HCT116 (cell line): ENCODE data around the gene PSORS1C2. TPM values are rescaled to one million over a fixed set of nuclear protein-coding genes. Genes with fewer than 3 reads are reported as not detected.

ENCODE experiments used
- ATAC-seq: fragments of 200-7000 bp; cut with Tn5 transposase; 2 replicates; pipeline ENCODE4 v1.9.1; 2020; ENCODE audit warnings: mild to moderate bottlenecking, moderate library complexity
- BruUV-seq: library from RNA; stranded (reverse); fragments of 400-500 nt; replicated peaks from 2 replicates; lab custom pipeline; 2021; lab: Mats Ljungman, UMichigan
- CTCF ChIA-PET: fragments of 300-600 bp; sonication (Branson Sonifier 250); formaldehyde crosslinking; loops from one replicate; lab custom pipeline; 2021; ENCODE audit warnings: antibody characterized with exemption; lab: Charles Lee
- POLR2A ChIA-PET: fragments of 300-600, 350-600 bp; sonication (Branson Sonifier 250); formaldehyde crosslinking; loops from one replicate; lab custom pipeline; 2021; ENCODE audit warnings: antibody characterized with exemption; lab: Charles Lee
- RAD21 ChIA-PET, 2 experiments: fragments of 300-600 bp; sonication (Branson Sonifier 250); formaldehyde crosslinking; loops; one replicate each; lab custom pipeline; 2023; ENCODE audit warnings: low total read pairs in 2 of 2; ENCODE audit not compliant: uncharacterized antibody in 2 of 2, unreplicated experiment in 2 of 2, low non-redundant PET in 1 of 2; lab: Charles Lee
- DNase-seq: peaks from one replicate; pipeline ENCODE4 v3.0.0-alpha.2; 2010; ENCODE audit warnings: low read depth, low spot score
- H2AFZ ChIP-seq: fragments of 200-600 bp; shearing (Covaris generic), sonication (generic); 2 replicates; pipeline ENCODE4 v1.6.1; 2017; ENCODE audit warnings: low read depth, mixed run types, mixed read lengths, antibody characterized with exemption, low read length; ENCODE audit not compliant: poor library complexity, severe bottlenecking
- H3K27ac ChIP-seq: 2 replicates; pipeline ENCODE4 v1.5.1; 2012; ENCODE audit warnings: low read depth, low read length
- H3K27me3 ChIP-seq: fragments of 200-600 bp; sonication (generic); 2 replicates; pipeline ENCODE4 v1.6.1; 2016; ENCODE audit warnings: mixed run types, low read length, mixed read lengths; ENCODE audit not compliant: insufficient read depth
- H3K36me3 ChIP-seq, 2 experiments: fragments of 200-500 bp in 1 of 2; fragments of 200-600 bp in 1 of 2; sonication (Bioruptor generic) in 1 of 2; sonication (generic) in 1 of 2; 2 replicates each; pipeline versions ENCODE4 v1.5.1 to v1.6.1; 2014 to 2016; ENCODE audit warnings: low read length in 2 of 2, inconsistent platforms in 1 of 2, mixed read lengths in 1 of 2, mixed run types in 1 of 2; ENCODE audit not compliant: insufficient read depth in 2 of 2, control insufficient read depth in 1 of 2
- H3K4me1 ChIP-seq, 2 experiments: fragments of 200-600 bp in 1 of 2; sonication (generic) in 1 of 2; 2 replicates each; pipeline versions ENCODE4 v1.5.1 to v1.6.1; 2012 to 2017; ENCODE audit warnings: low read length in 2 of 2, inconsistent platforms in 1 of 2, mild to moderate bottlenecking in 1 of 2, mixed read lengths in 1 of 2, mixed run types in 1 of 2, moderate library complexity in 1 of 2; ENCODE audit not compliant: insufficient read depth in 2 of 2, control insufficient read depth in 1 of 2
- H3K4me2 ChIP-seq: fragments of 200-600 bp; sonication (generic); 2 replicates; pipeline ENCODE4 v1.6.1; 2017; ENCODE audit warnings: mixed run types, low read length, mixed read lengths
- H3K4me3 ChIP-seq, 2 experiments: fragments of 200-600 bp in 1 of 2; sonication (generic) in 1 of 2; replicated peaks in 1 of 2; 2 replicates each; pipeline ENCODE4 v1.5.1; 2011 to 2016; ENCODE audit warnings: low read length in 2 of 2, control low read depth in 1 of 2, low read depth in 1 of 2, mild to moderate bottlenecking in 1 of 2, mixed read lengths in 1 of 2, mixed run types in 1 of 2
- H3K79me2 ChIP-seq: fragments of 200-600 bp; sonication (generic); 2 replicates; pipeline ENCODE4 v1.6.1; 2017; ENCODE audit warnings: mild to moderate bottlenecking, mixed run types, low read length, moderate library complexity, mixed read lengths; ENCODE audit not compliant: insufficient read depth
- H3K9ac ChIP-seq: fragments of 200-600 bp; sonication (generic); 2 replicates; pipeline ENCODE4 v1.6.1; 2016; ENCODE audit warnings: low read length, mixed read lengths
- H3K9me2 ChIP-seq: fragments of 200-600 bp; sonication (generic), shearing (Covaris generic); 2 replicates; pipeline ENCODE4 v1.6.1; 2017; ENCODE audit warnings: mixed run types, mild to moderate bottlenecking, moderate library complexity; ENCODE audit not compliant: insufficient read depth
- H3K9me3 ChIP-seq, 2 experiments: fragments of 200-500 bp in 1 of 2; fragments of 200-600 bp in 1 of 2; sonication (Bioruptor generic) in 1 of 2; sonication (generic) in 1 of 2; 2 replicates each; pipeline ENCODE4 v1.6.1; 2014 to 2017; ENCODE audit warnings: low read length in 2 of 2, mixed read lengths in 2 of 2, inconsistent platforms in 1 of 2, low read depth in 1 of 2, mild to moderate bottlenecking in 1 of 2, mixed run types in 1 of 2, moderate library complexity in 1 of 2; ENCODE audit not compliant: control insufficient read depth in 1 of 2, insufficient read depth in 1 of 2
- H4K20me1 ChIP-seq: fragments of 200-600 bp; sonication (generic), shearing (Covaris generic); 2 replicates; pipeline ENCODE4 v1.6.1; 2017; ENCODE audit warnings: mixed run types, mild to moderate bottlenecking, moderate library complexity; ENCODE audit not compliant: insufficient read depth
- ATF3 ChIP-seq: IDR thresholded peaks from 2 replicates; pipeline ENCODE4 v1.6.1; 2012
- CBX3 ChIP-seq: IDR thresholded peaks from 2 replicates; pipeline ENCODE4 v1.6.1; 2012; ENCODE audit warnings: low read depth
- CTCF ChIP-seq, 3 experiments: fragments of 200-600 bp in 1 of 3; sonication (generic) in 1 of 3; IDR thresholded peaks in 2 of 3; conservative IDR thresholded peaks in 1 of 3; 2 replicates each; pipeline ENCODE4 v1.5.1; 2012 to 2017; ENCODE audit warnings: low read depth in 2 of 3, low read length in 2 of 3, antibody characterized with exemption in 1 of 3, borderline replicate concordance in 1 of 3, control low read depth in 1 of 3, mild to moderate bottlenecking in 1 of 3, mixed read lengths in 1 of 3, mixed run types in 1 of 3, moderate library complexity in 1 of 3; ENCODE audit not compliant: insufficient read depth in 1 of 3
- EGR1 ChIP-seq: IDR thresholded peaks from 2 replicates; pipeline ENCODE4 v1.6.1; 2012; ENCODE audit warnings: low read depth
- ELF1 ChIP-seq: IDR thresholded peaks from 2 replicates; pipeline ENCODE4 v1.6.1; 2012; ENCODE audit warnings: low read depth, borderline replicate concordance
- EZH2 ChIP-seq: fragments of 200-600 bp; sonication (generic); IDR thresholded peaks from 2 replicates; pipeline ENCODE4 v1.6.1; 2017; ENCODE audit warnings: antibody characterized with exemption, mixed run types
- FOSL1 ChIP-seq: IDR thresholded peaks from 2 replicates; pipeline ENCODE4 v1.6.1; 2012; ENCODE audit warnings: low read depth
- JUND ChIP-seq: IDR thresholded peaks from 2 replicates; pipeline ENCODE4 v1.6.1; 2012
- MAX ChIP-seq: IDR thresholded peaks from 2 replicates; pipeline ENCODE4 v1.6.1; 2012
- POLR2A ChIP-seq: IDR thresholded peaks from 2 replicates; pipeline ENCODE4 v1.7.0; 2011; ENCODE audit warnings: borderline replicate concordance; ENCODE audit not compliant: insufficient read depth, insufficient read length; ENCODE audit errors: extremely low read depth
- POLR2AphosphoS5 ChIP-seq: IDR thresholded peaks from 2 replicates; pipeline ENCODE4 v1.6.1; 2011; ENCODE audit warnings: mild to moderate bottlenecking, low read depth, low read length, moderate library complexity
- REST ChIP-seq: IDR thresholded peaks from 2 replicates; pipeline ENCODE4 v1.6.1; 2012; ENCODE audit warnings: low read depth
- SIN3A ChIP-seq: IDR thresholded peaks from 2 replicates; pipeline ENCODE4 v1.6.1; 2012; ENCODE audit warnings: low read depth
- SP1 ChIP-seq: IDR thresholded peaks from 2 replicates; pipeline ENCODE4 v1.6.1; 2012; ENCODE audit warnings: low read depth
- SRF ChIP-seq: IDR thresholded peaks from 2 replicates; pipeline ENCODE4 v1.6.1; 2012; ENCODE audit warnings: low read depth
- YY1 ChIP-seq: IDR thresholded peaks from 2 replicates; pipeline ENCODE4 v1.6.1; 2011; ENCODE audit warnings: low read length, low read depth, moderate library complexity, mild to moderate bottlenecking; ENCODE audit not compliant: insufficient replicate concordance; ENCODE audit errors: extremely low read depth
- ZBTB33 ChIP-seq: IDR thresholded peaks from 2 replicates; pipeline ENCODE4 v1.6.1; 2011; ENCODE audit warnings: mild to moderate bottlenecking, low read length, moderate library complexity; ENCODE audit not compliant: insufficient replicate concordance; ENCODE audit errors: extremely low read depth
- ZFX ChIP-seq: fragments of 450-650 bp; IDR thresholded peaks from 2 replicates; pipeline ENCODE4 v1.6.1; 2017
- ZNF274 ChIP-seq: fragments of 200-500 bp; sonication (Bioruptor generic); IDR thresholded peaks from 2 replicates; pipeline ENCODE4 v1.6.1; 2014; ENCODE audit warnings: mild to moderate bottlenecking, low read depth, low read length, inconsistent platforms
- intact Hi-C: fragments of 100-400 bp; cut with micrococcal nuclease; formaldehyde crosslinking; loops from 2 replicates; pipeline ENCODE4 v1.10.0; 2022
- total RNA-seq: library from RNA; stranded (reverse); gene quantifications from one replicate; pipeline ENCODE4 v1.2.1, GENCODE V29; 2021; ENCODE audit not compliant: unreplicated experiment

The PSORS1C2 gene
- total RNA-seq, 1 experiment from 2014 or later: not detected

GRCh38 chr6:31111712-31112111 lies 27.2 kb downstream of the PSORS1C2 start:
- ATAC-seq (no peak), DNase-seq (no peak)
- Histone ChIP-seq H3K27ac (no peak overlapping the region), H3K4me1 (peaks cover 29 to 51% of the 10 kb centered on the region in 2 experiments), H4K20me1 (no peaks in the 10 kb centered on the region), H3K9me3 (no peaks in the 10 kb centered on the region), H2AFZ (no peak overlapping the region), H3K79me2 (peaks cover 8% of the 10 kb centered on the region; the same call in 1 of the 2 replicates), H3K4me2 (no peak overlapping the region), H3K27me3 (no peaks in the 10 kb centered on the region), H3K36me3 (no peaks in the 10 kb centered on the region), H3K9me2 (no peaks in the 10 kb centered on the region), H3K4me3 (no peak overlapping the region), H3K9ac (no peak overlapping the region)
- ChIA-PET CTCF (no interaction called here), POLR2A (no interaction called here), RAD21 (no interaction called here)
- no TSS peak for BruUV-seq
- intact Hi-C loops: no loop called here
- no peak for TF ChIP-seq ELF1
- TF ChIP-seq ATF3: no peak
- TF ChIP-seq REST: no peak
- no peak for TF ChIP-seq POLR2A
- TF ChIP-seq MAX: no peak
- TF ChIP-seq FOSL1: no peak
- TF ChIP-seq ZBTB33: no peak
- no peak for TF ChIP-seq CTCF (IDR thresholded peaks at IDR 0.05 in 2 of 3, conservative IDR thresholded peaks at IDR 0.05 in 1 of 3; ENCODE audit: borderline replicate concordance in 1 of 3, insufficient read depth in 1 of 3, low read depth in 2 of 3, low read length in 2 of 3)
- TF ChIP-seq EGR1: no peak
- TF ChIP-seq JUND: no peak
- no peak for TF ChIP-seq POLR2AphosphoS5
- no peak for TF ChIP-seq ZFX
- no peak for TF ChIP-seq SP1
- TF ChIP-seq EZH2: no peak
- no peak for TF ChIP-seq SIN3A
- no peak for TF ChIP-seq ZNF274
- no peak for TF ChIP-seq YY1
- no peak for TF ChIP-seq CBX3
- no peak for TF ChIP-seq SRF
